H1 (cell line): ENCODE data around the gene MYO9A. TPM values are rescaled to one million over a fixed set of nuclear protein-coding genes. Genes with fewer than 3 reads are reported as not detected.

Source experiments
- CTCF ChIA-PET: fragments of 300-600 bp; sonication (Branson Sonifier 250); formaldehyde crosslinking; loops from one replicate; lab custom pipeline; 2021; ENCODE audit not compliant: partially characterized antibody; lab: Charles Lee
- POLR2A ChIA-PET: fragments of 300-600 bp; sonication (Branson Sonifier 250); formaldehyde crosslinking; loops from one replicate; lab custom pipeline; 2021; ENCODE audit warnings: inconsistent platforms; ENCODE audit not compliant: partially characterized antibody; lab: Charles Lee
- DNase-seq, 2 experiments: peaks; one replicate each; pipeline versions ENCODE4 v3.0.0 to v3.0.0-alpha.2; 2010 to 2022; ENCODE audit warnings: low spot score in 2 of 2, low read depth in 1 of 2, mixed read lengths in 1 of 2
- FAIRE-seq: peaks from 2 replicates; lab custom pipeline; 2011; peaks lifted over from hg19 to GRCh38; lab: Jason Lieb, UNC
- H2AFZ ChIP-seq: 2 replicates; pipeline ENCODE4 v1.8.1; 2012; ENCODE audit warnings: low read length, inconsistent platforms
- H2AK5ac ChIP-seq: 2 replicates; pipeline ENCODE4 v1.6.1; 2013; ENCODE audit warnings: low read depth, low read length
- H2BK120ac ChIP-seq: replicated peaks from 2 replicates; pipeline ENCODE3; 2013; ENCODE audit warnings: low read depth, low read length, inconsistent platforms
- H2BK12ac ChIP-seq: 2 replicates; pipeline ENCODE4 v1.6.1; 2013; ENCODE audit warnings: low read depth, low read length
- H2BK15ac ChIP-seq: 2 replicates; pipeline ENCODE4 v1.6.1; 2013; ENCODE audit warnings: low read length
- H2BK20ac ChIP-seq: 2 replicates; pipeline ENCODE4 v1.6.1; 2013; ENCODE audit warnings: low read length
- H2BK5ac ChIP-seq: 2 replicates; pipeline ENCODE4 v1.6.1; 2013; ENCODE audit warnings: low read depth, low read length
- H3K14ac ChIP-seq: 2 replicates; pipeline ENCODE4 v1.6.1; 2013; ENCODE audit warnings: inconsistent platforms; ENCODE audit not compliant: insufficient read length
- H3K18ac ChIP-seq: 2 replicates; pipeline ENCODE4 v1.6.1; 2013; ENCODE audit warnings: low read length; ENCODE audit errors: extremely low read depth
- H3K23ac ChIP-seq: 2 replicates; pipeline ENCODE4 v1.6.1; 2013; ENCODE audit warnings: inconsistent platforms; ENCODE audit not compliant: insufficient read length
- H3K23me2 ChIP-seq: 2 replicates; pipeline ENCODE4 v1.6.1; 2013; ENCODE audit warnings: low read depth, low read length
- H3K27ac ChIP-seq: 2 replicates; pipeline ENCODE4 v1.6.1; 2011; ENCODE audit warnings: low read depth, low read length, inconsistent platforms
- H3K27me3 ChIP-seq, 4 experiments: replicated peaks in 1 of 4; 1 replicate in 1 of 4; 2 replicates in 3 of 4; pipeline versions ENCODE4 v1.6.1 to v1.8.1; 2011 to 2013; ENCODE audit warnings: low read length in 3 of 4, mild to moderate bottlenecking in 3 of 4, inconsistent platforms in 2 of 4, mixed read lengths in 2 of 4, moderate library complexity in 1 of 4; ENCODE audit not compliant: control insufficient read depth in 3 of 4, insufficient read depth in 3 of 4; ENCODE audit errors: extremely low read depth in 1 of 4
- H3K36me3 ChIP-seq, 4 experiments: 2 replicates each; pipeline versions ENCODE4 v1.6.1 to v1.8.1; 2011 to 2013; ENCODE audit warnings: mild to moderate bottlenecking in 4 of 4, low read length in 3 of 4, moderate library complexity in 2 of 4, control low read depth in 1 of 4, inconsistent platforms in 1 of 4; ENCODE audit not compliant: insufficient read depth in 4 of 4, control insufficient read depth in 2 of 4
- H3K4ac ChIP-seq: replicated peaks from 2 replicates; pipeline ENCODE3; 2013; ENCODE audit warnings: low read length, low read depth, mixed read lengths, inconsistent platforms; ENCODE audit not compliant: insufficient read length
- H3K4me1 ChIP-seq, 4 experiments: replicated peaks in 1 of 4; 1 replicate in 1 of 4; 2 replicates in 3 of 4; pipeline versions ENCODE4 v1.6.1 to v1.8.1; 2011 to 2013; ENCODE audit warnings: low read length in 3 of 4, inconsistent platforms in 2 of 4, mixed read lengths in 1 of 4; ENCODE audit not compliant: insufficient read depth in 4 of 4, control insufficient read depth in 3 of 4
- H3K4me2 ChIP-seq, 2 experiments: 2 replicates each; pipeline versions ENCODE4 v1.6.1 to v1.8.1; 2011 to 2013; ENCODE audit warnings: low read depth in 2 of 2, low read length in 2 of 2, control low read depth in 1 of 2, inconsistent platforms in 1 of 2, mild to moderate bottlenecking in 1 of 2; ENCODE audit not compliant: insufficient read depth in 1 of 2
- H3K4me3 ChIP-seq, 4 experiments: fragments of 200-600, 300-600 bp in 1 of 4; sonication (generic), shearing (Covaris generic), sonication (Bioruptor Twin) in 1 of 4; 2 replicates each; pipeline versions ENCODE4 v1.5.1 to v1.8.1; 2011 to 2016; ENCODE audit warnings: low read length in 4 of 4, low read depth in 3 of 4, control low read depth in 2 of 4, inconsistent platforms in 2 of 4, mild to moderate bottlenecking in 2 of 4, mixed read lengths in 1 of 4, moderate library complexity in 1 of 4; ENCODE audit not compliant: insufficient read depth in 2 of 4; ENCODE audit errors: extremely low read depth in 1 of 4
- H3K56ac ChIP-seq: replicated peaks from 2 replicates; pipeline ENCODE3; 2013; ENCODE audit warnings: low read depth, mild to moderate bottlenecking, mixed read lengths, low read length, inconsistent platforms; ENCODE audit not compliant: insufficient read length
- H3K79me1 ChIP-seq: 2 replicates; pipeline ENCODE4 v1.6.1; 2013; ENCODE audit warnings: low read depth, low read length, control low read depth
- H3K79me2 ChIP-seq, 2 experiments: 2 replicates each; pipeline versions ENCODE4 v1.6.1 to v1.8.1; 2012 to 2013; ENCODE audit warnings: low read length in 2 of 2, mild to moderate bottlenecking in 2 of 2, inconsistent platforms in 1 of 2; ENCODE audit not compliant: insufficient read depth in 2 of 2, control insufficient read depth in 1 of 2
- H3K9ac ChIP-seq, 4 experiments: replicated peaks in 1 of 4; 1 replicate in 1 of 4; 2 replicates in 3 of 4; pipeline versions ENCODE4 v1.6.1 to v1.8.1; 2011 to 2013; ENCODE audit warnings: low read depth in 3 of 4, low read length in 3 of 4, control low read depth in 2 of 4, mild to moderate bottlenecking in 2 of 4, moderate library complexity in 2 of 4, inconsistent platforms in 1 of 4; ENCODE audit errors: extremely low read depth in 1 of 4
- H3K9me3 ChIP-seq, 2 experiments: 2 replicates each; pipeline versions ENCODE4 v1.6.1 to v1.8.1; 2012 to 2013; ENCODE audit warnings: mild to moderate bottlenecking in 2 of 2, moderate library complexity in 2 of 2, control low read depth in 1 of 2, inconsistent platforms in 1 of 2, low read depth in 1 of 2, low read length in 1 of 2, mixed read lengths in 1 of 2; ENCODE audit not compliant: insufficient read depth in 2 of 2
- H4K20me1 ChIP-seq, 2 experiments: replicated peaks in 1 of 2; 2 replicates each; pipeline versions ENCODE3 to v1.8.1; 2011 to 2013; ENCODE audit warnings: inconsistent platforms in 2 of 2, low read length in 2 of 2, mild to moderate bottlenecking in 1 of 2; ENCODE audit not compliant: insufficient read depth in 2 of 2, control insufficient read depth in 1 of 2
- H4K5ac ChIP-seq: 2 replicates; pipeline ENCODE4 v1.6.1; 2013; ENCODE audit warnings: low read length, low read depth, mixed read lengths, inconsistent platforms; ENCODE audit not compliant: insufficient read length
- H4K8ac ChIP-seq: 2 replicates; pipeline ENCODE4 v1.8.0; 2013; ENCODE audit warnings: mild to moderate bottlenecking, moderate library complexity, low read length, inconsistent platforms; ENCODE audit not compliant: insufficient read depth; ENCODE audit errors: extremely low read depth
- H4K91ac ChIP-seq: replicated peaks from 2 replicates; pipeline ENCODE3; 2013; ENCODE audit warnings: low read length, mixed read lengths, inconsistent platforms; ENCODE audit not compliant: insufficient read length
- ATF3 ChIP-seq: IDR thresholded peaks from 2 replicates; pipeline ENCODE4 v1.6.1; 2011; ENCODE audit warnings: low read depth, mild to moderate bottlenecking, low read length; ENCODE audit not compliant: insufficient read depth
- CREB1 ChIP-seq: IDR thresholded peaks from 2 replicates; pipeline ENCODE4 v1.6.1; 2012; ENCODE audit warnings: inconsistent platforms
- CTCF ChIP-seq, 3 experiments: IDR thresholded peaks; 1 replicate in 2 of 3; 2 replicates in 1 of 3; pipeline versions ENCODE4 v1.5.1 to v1.6.1; 2011; ENCODE audit warnings: low read length in 3 of 3, mild to moderate bottlenecking in 3 of 3, inconsistent platforms in 2 of 3, low read depth in 1 of 3, moderate library complexity in 1 of 3; ENCODE audit not compliant: insufficient read depth in 1 of 3; ENCODE audit errors: control extremely low read depth in 1 of 3
- E2F6 ChIP-seq: IDR thresholded peaks from 2 replicates; pipeline ENCODE4 v1.6.1; 2012; ENCODE audit warnings: inconsistent platforms
- EZH2 ChIP-seq: fragments of 200-600 bp; sonication (generic); IDR thresholded peaks from 2 replicates; pipeline ENCODE4 v1.7.1; 2012; ENCODE audit warnings: low read depth, mild to moderate bottlenecking, moderate library complexity, low read length, inconsistent platforms; ENCODE audit not compliant: severe bottlenecking
- FOSL1 ChIP-seq: IDR thresholded peaks from 2 replicates; pipeline ENCODE4 v1.6.1; 2011; ENCODE audit warnings: mild to moderate bottlenecking, low read depth, low read length, moderate library complexity; ENCODE audit not compliant: insufficient read depth
- POLR2A ChIP-seq, 2 experiments: IDR thresholded peaks; 1 replicate in 1 of 2; 2 replicates in 1 of 2; pipeline ENCODE4 v1.6.1; 2011; ENCODE audit warnings: low read depth in 2 of 2, low read length in 2 of 2, mild to moderate bottlenecking in 2 of 2; ENCODE audit errors: control extremely low read depth in 1 of 2
- SP4 ChIP-seq: IDR thresholded peaks from 2 replicates; pipeline ENCODE4 v1.6.1; 2012; ENCODE audit warnings: low read length, inconsistent platforms
- TBP ChIP-seq: IDR thresholded peaks from 2 replicates; pipeline ENCODE4 v1.6.1; 2011; ENCODE audit warnings: low read depth, low read length, improper control_type of control experiment
- YY1 ChIP-seq: IDR thresholded peaks from 2 replicates; pipeline ENCODE4 v1.6.1; 2011; ENCODE audit warnings: low read depth, mild to moderate bottlenecking, low read length
- WGBS, 2 experiments: shearing (Covaris generic) in 1 of 2; methylation state at CpG; one replicate each; pipeline versions ENCODE4 v1.1.6 to v1.1.7; 2013 to 2015; ENCODE audit warnings: low lambda C conversion rate in 2 of 2, mixed read lengths in 2 of 2, inconsistent platforms in 1 of 2, low coverage in 1 of 2, missing lambda C conversion rate in 1 of 2; ENCODE audit not compliant: insufficient replicate concordance in 2 of 2, insufficient coverage in 1 of 2, insufficient read length in 1 of 2; ENCODE audit errors: extremely low coverage in 1 of 2, missing lambda C conversion rate in 1 of 2; 5-methylcytosine and 5-hydroxymethylcytosine counted together
- polyA plus RNA-seq, 7 experiments: library from polyadenylated mRNA; depleted of rRNA in 3 of 7; stranded (reverse) in 5 of 7; unstranded in 2 of 7; fragments of >200 nt in 5 of 7; fragments of 200-250 nt in 2 of 7; gene quantifications; 1 replicate in 5 of 7; 2 replicates in 1 of 7; 4 replicates in 1 of 7; pipeline versions ENCODE4 v1.2.1 to v1.2.3, GENCODE V29; 2011 to 2013; ENCODE audit warnings: missing spikeins in 2 of 7, mixed read lengths in 2 of 7
- total RNA-seq: library from RNA; stranded (reverse); fragmentation: NEBNext Ultra II Directional; extraction: Animal tissue kit (Norgen Biotek cat#: 25700); gene quantifications from 2 replicates; pipeline ENCODE4 v1.2.1, GENCODE V29; 2021

The MYO9A gene
- total and polyA plus RNA-seq, 2 of the 8 experiments (the other 6 are each of a cell fraction or from before 2014, with no cell fraction given) = 3.9 to 26.0 TPM

GRCh38 chr15:71999807-72000206 lies 118.1 kb downstream of the MYO9A start:
- Histone ChIP-seq H3K79me2 (no peaks in the 10 kb centered on the region), H4K8ac (no peak overlapping the region), H3K4me2 (no peak overlapping the region), H2BK20ac (no peak overlapping the region), H2AFZ (no peak overlapping the region), H3K4ac (no peak overlapping the region), H4K91ac (no peak overlapping the region), H3K56ac (no peak overlapping the region), H3K9me3 (no peaks in the 10 kb centered on the region), H2BK5ac (no peak overlapping the region), H2BK120ac (no peak overlapping the region), H3K23ac (no peak overlapping the region), H3K27me3 (no peaks in the 10 kb centered on the region), H3K18ac (no peak overlapping the region), H3K4me3 (no peak overlapping the region), H2AK5ac (no peak overlapping the region), H3K14ac (no peak overlapping the region), H3K36me3 (peaks cover 0 to 4% (median 0%) of the 10 kb centered on the region in 4 experiments; a peak in 1 of 8 replicates), H2BK12ac (no peak overlapping the region), H3K79me1 (no peaks in the 10 kb centered on the region), H3K9ac (no peak overlapping the region), H4K20me1 (no peaks in the 10 kb centered on the region), H4K5ac (no peak overlapping the region), H3K4me1 (no peaks in the 10 kb centered on the region), H2BK15ac (no peak overlapping the region), H3K23me2 (no peaks in the 10 kb centered on the region), H3K27ac (no peak overlapping the region)
- DNase-seq (no peak), FAIRE-seq (no peak)
- POLR2A ChIA-PET = no interaction called here
- CTCF ChIA-PET = no interaction called here
- no peak for TF ChIP-seq E2F6
- no peak for TF ChIP-seq YY1
- no peak for TF ChIP-seq FOSL1
- no peak for TF ChIP-seq TBP
- no peak for TF ChIP-seq ATF3
- no peak for TF ChIP-seq CTCF (IDR thresholded peaks at IDR 0.05; ENCODE audit: control extremely low read depth in 1 of 3, insufficient read depth in 1 of 3, low read depth in 1 of 3, low read length in 3 of 3)
- TF ChIP-seq EZH2 = no peak
- no peak for TF ChIP-seq CREB1
- TF ChIP-seq POLR2A (IDR thresholded peaks at IDR 0.05; ENCODE audit: control extremely low read depth in 1 of 2, low read depth in 2 of 2, low read length in 2 of 2) = no peak
- no peak for TF ChIP-seq SP4
- WGBS, 2 experiments = 88% methylated on average over 1 of the region's 1 CpG; no CpG with 5 or more reads in 1 of the 2 experiments
